ENCODE measurements around the gene KCNJ9.
"Not testable (repeated sequence)": the region's sequence is repeated elsewhere in the genome, so short reads cannot be mapped to it uniquely, and the experiment has no call there.

Gene KCNJ9

GRCh38 chr1:160117709-160118183 lies 36.4 kb downstream of the KCNJ9 start:
- no peak for DNase-seq
- in situ Hi-C loops (cut with MboI; ENCODE audit: low pct_unique_long_range_greater_than_20kb, low sequenced_read_pairs), result no loop called here

- in situ Hi-C loops (cut with MboI; ENCODE audit: low pct_unique_long_range_greater_than_20kb, low sequenced_read_pairs), result no loop called here
- DNase-seq, result no peak
Observed at GRCh38 chr1:160118928-160119327, 37.6 kb downstream of the KCNJ9 start.

GRCh38 chr1:160120797-160121196 lies 39.5 kb downstream of the KCNJ9 start:
- in situ Hi-C loops (cut with MboI; ENCODE audit: low pct_unique_long_range_greater_than_20kb, low sequenced_read_pairs), result no loop called here
- no peak for DNase-seq

- in situ Hi-C loops (cut with MboI; ENCODE audit: low pct_unique_long_range_greater_than_20kb, low sequenced_read_pairs), result no loop called here
- no peak for DNase-seq
Observed at GRCh38 chr1:160121388-160121787, 40.0 kb downstream of the KCNJ9 start.

GRCh38 chr1:160122978-160123495 lies 41.7 kb downstream of the KCNJ9 start:
- no peak for DNase-seq
- in situ Hi-C loops (cut with MboI; ENCODE audit: low pct_unique_long_range_greater_than_20kb, low sequenced_read_pairs), result no loop called here

GRCh38 chr1:160123726-160124125 lies 42.4 kb downstream of the KCNJ9 start:
- DNase-seq, result no peak
- in situ Hi-C loops (cut with MboI; ENCODE audit: low pct_unique_long_range_greater_than_20kb, low sequenced_read_pairs), result no loop called here

- in situ Hi-C loops (cut with MboI; ENCODE audit: low pct_unique_long_range_greater_than_20kb, low sequenced_read_pairs), result no loop called here
- DNase-seq, result no peak
Observed at GRCh38 chr1:160124705-160125478, 43.6 kb downstream of the KCNJ9 start.

- in situ Hi-C loops (cut with MboI; ENCODE audit: low pct_unique_long_range_greater_than_20kb, low sequenced_read_pairs), result no loop called here
- DNase-seq, result no peak
Observed at GRCh38 chr1:160125746-160126145, 44.4 kb downstream of the KCNJ9 start.

GRCh38 chr1:160126342-160126741 lies 45.0 kb downstream of the KCNJ9 start:
- in situ Hi-C loops (cut with MboI; ENCODE audit: low pct_unique_long_range_greater_than_20kb, low sequenced_read_pairs); DNase-seq: not testable (repeated sequence)

- in situ Hi-C loops (cut with MboI; ENCODE audit: low pct_unique_long_range_greater_than_20kb, low sequenced_read_pairs), result no loop called here
- DNase-seq, result no peak
Observed at GRCh38 chr1:160127381-160127780, 46.0 kb downstream of the KCNJ9 start.

- DNase-seq, result no peak
- in situ Hi-C loops (cut with MboI; ENCODE audit: low pct_unique_long_range_greater_than_20kb, low sequenced_read_pairs), result no loop called here
Observed at GRCh38 chr1:160127865-160128523, 46.7 kb downstream of the KCNJ9 start.

GRCh38 chr1:160128636-160129035 lies 47.3 kb downstream of the KCNJ9 start:
- no peak for DNase-seq
- in situ Hi-C loops (cut with MboI; ENCODE audit: low pct_unique_long_range_greater_than_20kb, low sequenced_read_pairs), result no loop called here

GRCh38 chr1:160129046-160129445 lies 47.7 kb downstream of the KCNJ9 start:
- no peak for DNase-seq
- in situ Hi-C loops (cut with MboI; ENCODE audit: low pct_unique_long_range_greater_than_20kb, low sequenced_read_pairs), result no loop called here

GRCh38 chr1:160129558-160129957 lies 48.2 kb downstream of the KCNJ9 start:
- in situ Hi-C loops (cut with MboI; ENCODE audit: low pct_unique_long_range_greater_than_20kb, low sequenced_read_pairs), result no loop called here
- DNase-seq, result no peak

GRCh38 chr1:160129966-160130365 lies 48.6 kb downstream of the KCNJ9 start:
- in situ Hi-C loops (cut with MboI; ENCODE audit: low pct_unique_long_range_greater_than_20kb, low sequenced_read_pairs), result no loop called here
- no peak for DNase-seq

- in situ Hi-C loops (cut with MboI; ENCODE audit: low pct_unique_long_range_greater_than_20kb, low sequenced_read_pairs), result no loop called here
- no peak for DNase-seq
Observed at GRCh38 chr1:160130486-160130885, 49.1 kb downstream of the KCNJ9 start.

GRCh38 chr1:160130939-160131338 lies 49.6 kb downstream of the KCNJ9 start:
- no peak for DNase-seq
- in situ Hi-C loops (cut with MboI; ENCODE audit: low pct_unique_long_range_greater_than_20kb, low sequenced_read_pairs), result no loop called here

GRCh38 chr1:160131803-160132565 lies 50.6 kb downstream of the KCNJ9 start:
- in situ Hi-C loops (cut with MboI; ENCODE audit: low pct_unique_long_range_greater_than_20kb, low sequenced_read_pairs), result no loop called here

GRCh38 chr1:160133990-160134770 lies 52.8 kb downstream of the KCNJ9 start:
- DNase-seq, result no peak
- in situ Hi-C loops (cut with MboI; ENCODE audit: low pct_unique_long_range_greater_than_20kb, low sequenced_read_pairs), result no loop called here

More at GRCh38 chr1:160131803-160132565, 50.6 kb downstream of the KCNJ9 start:
- DNase-seq, result no peak

Data from KBM-7 (cell line).